ENCODE data around the gene CCDC148.
A peak's percentile ranks its signal among the peaks of the same experiment; 100 is the strongest.
"Not testable (repeated sequence)": the region's sequence is repeated elsewhere in the genome, so short reads cannot be mapped to it uniquely, and the experiment has no call there.

CCDC148 gene

DNA sequence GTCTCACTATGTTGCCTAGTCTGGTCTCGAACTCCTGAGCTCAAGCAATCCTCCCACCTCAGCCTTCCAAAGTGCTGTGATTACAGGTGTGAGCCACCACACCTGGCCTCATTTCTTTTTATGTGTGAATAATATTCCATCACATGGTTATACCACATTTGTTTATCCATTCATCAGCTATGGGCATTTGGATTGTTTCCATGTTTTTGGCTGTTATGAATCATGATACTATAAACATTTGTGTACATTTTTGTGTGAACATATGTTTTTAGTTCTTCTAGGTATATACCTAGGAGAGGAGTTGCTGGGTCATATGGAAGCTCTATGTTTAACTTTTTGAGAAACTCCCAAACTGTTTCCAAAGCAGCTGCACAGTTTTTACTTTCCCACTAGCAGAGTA lies 24.6 kb upstream of the CCDC148 start:
- no peak for DNase-seq (ENCODE audit: low read depth)

DNA sequence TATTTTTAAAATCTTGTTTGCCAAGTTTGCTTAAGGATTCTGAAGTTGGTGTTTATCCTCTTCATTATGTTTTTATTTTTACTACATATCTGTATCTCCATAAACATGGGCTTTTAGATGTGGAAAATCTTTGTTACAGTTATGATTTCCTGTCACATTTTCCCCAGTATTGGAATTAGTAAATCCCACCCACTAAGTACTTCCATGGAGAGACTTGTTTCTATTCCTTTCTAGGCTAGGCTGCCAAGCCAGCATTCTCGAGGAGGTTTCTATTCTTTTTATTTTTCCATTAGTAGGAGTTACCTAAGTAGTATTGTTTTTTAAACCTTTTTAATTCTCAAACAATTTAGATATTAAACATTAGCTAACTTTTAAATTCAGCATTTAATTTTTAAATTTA lies 22.3 kb upstream of the CCDC148 start:
- no peak for DNase-seq (ENCODE audit: low read depth)

DNA sequence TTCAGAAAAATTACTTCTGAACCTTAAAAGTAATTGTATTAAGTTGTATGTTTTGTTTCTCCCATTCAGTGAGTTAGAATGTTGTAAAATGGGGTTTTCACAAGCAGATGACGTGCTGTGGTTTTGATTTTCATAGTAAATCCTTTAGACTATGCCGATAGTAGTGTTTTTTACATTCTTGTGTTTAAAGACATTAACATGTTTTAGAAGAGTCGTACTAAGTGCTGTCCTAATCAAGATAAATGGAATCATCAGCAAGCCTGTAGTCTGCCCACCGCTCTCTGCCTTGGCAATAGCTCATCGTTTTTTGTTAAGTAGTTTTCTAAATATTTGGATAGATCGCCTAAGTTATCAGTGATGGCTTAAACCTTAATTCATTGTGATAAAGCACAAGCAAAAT lies 21.7 kb upstream of the CCDC148 start:
- DNase-seq (ENCODE audit: low read depth), result no peak

DNA sequence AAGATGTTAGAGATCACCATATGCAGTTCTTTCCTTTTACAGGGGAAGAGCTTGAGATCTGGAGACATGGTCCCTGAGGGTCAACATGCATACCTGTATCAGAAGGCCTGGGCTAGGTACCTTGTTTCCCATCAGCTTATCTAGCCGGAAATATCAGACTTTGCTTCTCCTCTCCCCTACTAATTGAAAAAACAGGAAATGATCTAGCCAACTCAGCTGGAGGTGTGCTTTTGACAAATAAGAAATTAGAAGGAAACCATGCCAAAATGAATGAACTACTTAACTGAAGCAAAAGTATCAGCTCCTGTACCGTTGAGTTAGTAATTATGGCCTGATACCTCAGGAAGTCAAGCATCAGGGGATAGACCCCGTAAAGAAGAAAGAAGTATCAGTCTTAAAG lies 20.6 kb upstream of the CCDC148 start:
- no peak for DNase-seq (ENCODE audit: low read depth)

DNA sequence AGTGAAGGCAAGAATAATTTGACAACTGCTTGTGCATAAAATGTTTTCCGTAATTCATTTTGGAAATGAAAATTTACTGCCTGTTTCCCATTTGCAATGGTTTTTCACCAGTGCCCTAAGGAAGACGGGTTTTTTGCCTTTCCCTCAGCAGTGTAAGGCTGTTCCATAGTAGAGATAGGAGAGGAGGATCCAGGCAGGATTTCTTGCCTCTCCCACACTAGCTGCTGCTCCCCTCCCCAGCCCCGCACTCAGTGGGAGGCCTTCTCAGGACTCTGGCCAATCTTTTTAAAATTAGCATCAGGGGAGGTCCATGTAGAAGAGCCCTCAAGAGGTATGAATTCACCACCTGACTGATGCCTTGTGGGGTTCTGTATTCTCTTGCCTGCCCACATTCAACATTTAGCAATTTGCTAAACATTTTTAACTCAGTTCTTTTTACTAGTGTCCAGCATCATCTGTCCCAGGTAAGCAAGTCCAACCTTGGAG lies 18.0 kb upstream of the CCDC148 start:
- DNase-seq (ENCODE audit: low read depth), result not testable (repeated sequence)

DNA sequence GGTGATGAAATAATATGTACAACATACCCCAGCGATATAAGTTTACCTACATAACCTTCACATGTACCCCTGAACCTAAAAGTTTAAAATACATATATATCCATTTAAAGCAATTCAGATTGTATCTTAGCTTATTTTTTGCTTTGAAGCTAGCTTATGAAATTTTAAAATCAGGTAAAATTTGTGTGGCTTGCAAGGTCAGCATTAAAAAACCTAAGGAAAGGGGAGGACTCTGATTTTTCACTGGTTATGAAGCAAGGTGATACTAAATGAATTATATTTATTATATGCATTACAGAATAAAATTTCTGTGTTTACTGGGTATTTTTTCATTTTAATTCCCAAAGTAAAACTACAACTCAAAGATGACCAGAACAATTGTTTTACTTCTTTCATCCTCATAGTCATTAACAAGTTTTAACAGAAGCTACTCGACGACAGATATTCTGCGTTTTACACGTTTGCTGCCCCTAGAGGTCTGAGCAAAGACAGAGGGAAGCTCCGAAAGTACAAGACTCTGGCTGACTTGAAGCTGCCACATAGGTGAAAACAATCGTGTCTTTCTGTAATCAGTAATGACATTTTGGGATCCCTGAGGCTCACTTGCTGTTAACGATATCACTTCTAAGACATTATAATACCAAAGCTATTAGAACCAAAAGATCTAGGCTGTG lies 17.3 kb upstream of the CCDC148 start:
- no peak for DNase-seq (ENCODE audit: low read depth)

DNA sequence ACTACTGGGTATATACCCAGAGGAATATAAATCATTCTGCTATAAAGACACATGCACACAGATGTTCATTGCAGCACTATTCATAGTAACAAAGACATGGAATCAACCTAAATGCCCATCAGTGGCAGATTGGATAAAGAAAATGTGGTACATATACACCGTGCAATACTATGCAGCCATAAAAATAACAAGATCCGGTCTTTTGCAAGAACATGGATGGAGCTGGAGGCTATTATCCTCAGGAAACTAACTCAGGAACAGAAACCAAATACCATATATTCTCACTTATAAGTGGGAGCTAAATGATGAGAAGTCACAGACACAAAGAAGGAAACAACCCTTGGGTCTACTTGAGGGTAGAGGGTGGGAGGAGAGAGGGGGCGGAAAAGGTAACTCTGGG lies 16.7 kb upstream of the CCDC148 start:
- not testable (repeated sequence) for DNase-seq (ENCODE audit: low read depth)

DNA sequence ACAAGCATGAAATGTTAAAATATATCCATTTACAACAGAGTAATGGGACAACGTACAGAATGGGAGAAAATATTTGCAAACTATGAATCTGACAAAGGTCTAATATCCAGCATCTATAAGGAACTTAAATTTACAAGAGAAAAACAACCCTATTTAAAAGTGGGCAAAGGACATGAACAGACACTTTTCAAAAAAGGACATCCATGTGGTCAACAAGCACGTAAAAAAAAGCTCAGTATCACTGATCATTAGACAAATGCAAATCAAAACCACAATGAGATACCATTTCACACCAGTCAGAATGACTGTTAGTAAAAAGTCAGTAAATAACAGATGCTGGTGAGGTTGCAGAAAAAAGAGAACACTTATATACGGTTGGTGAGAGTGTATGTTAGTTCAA lies 16.3 kb upstream of the CCDC148 start:
- DNase-seq (ENCODE audit: low read depth), result not testable (repeated sequence)

DNA sequence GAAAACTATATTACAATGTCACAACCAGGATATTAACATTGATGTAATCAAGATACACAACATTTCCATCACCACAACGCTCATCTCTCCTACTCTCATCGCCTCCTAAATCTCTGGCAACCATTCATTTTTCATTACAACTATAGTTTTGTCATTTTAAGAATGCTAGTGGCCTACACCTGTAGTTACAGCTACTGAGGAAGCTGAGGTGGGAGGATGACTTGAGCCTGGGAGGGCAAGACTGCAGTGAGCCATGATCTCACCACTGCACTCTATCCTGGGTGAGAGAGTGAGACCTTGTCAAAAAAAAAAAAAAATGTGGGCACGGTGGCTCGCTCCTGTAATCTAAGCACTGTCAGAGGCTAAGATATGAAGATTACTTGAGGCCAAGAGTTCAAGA lies 10.7 kb upstream of the CCDC148 start:
- DNase-seq (ENCODE audit: low read depth), result no peak

DNA sequence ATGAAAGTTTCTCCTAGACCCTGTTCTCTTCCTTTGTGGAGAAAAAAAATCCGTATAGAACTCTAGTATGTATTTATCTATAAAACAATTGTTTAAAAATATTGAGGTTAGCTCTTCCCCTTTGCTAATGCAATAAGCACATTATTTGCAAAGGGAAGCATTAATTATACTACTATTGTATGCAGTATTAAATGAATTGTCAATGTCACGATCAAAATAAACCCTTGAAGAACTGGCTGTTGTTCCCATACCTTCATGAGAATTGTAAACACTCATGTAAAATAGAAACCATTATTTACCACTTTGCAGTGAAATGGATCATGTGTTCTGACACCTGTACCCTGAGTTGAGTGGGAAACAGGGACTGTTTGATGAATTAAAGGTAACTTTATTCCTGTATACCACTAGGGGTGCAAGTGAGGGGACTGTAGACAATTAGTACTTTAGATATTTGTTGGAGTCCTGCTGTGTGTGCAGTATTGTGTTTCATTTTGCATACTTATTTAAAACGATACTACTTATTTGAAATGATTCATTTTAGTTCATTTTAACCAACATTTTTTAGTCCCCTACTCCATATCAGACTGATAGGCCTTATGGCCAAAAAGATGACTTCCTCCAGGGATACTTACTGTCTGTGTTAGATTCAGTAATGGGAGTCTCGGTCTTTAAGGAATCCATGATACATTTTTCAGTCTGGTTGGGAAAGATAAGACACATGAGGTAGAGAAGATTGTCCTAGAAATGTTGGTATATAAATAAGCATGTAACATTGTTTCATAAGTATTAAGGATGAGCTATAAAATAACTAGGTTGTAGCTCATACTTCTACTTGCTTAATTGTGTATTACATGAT lies 8.1 kb upstream of the CCDC148 start:
- DNase-seq (ENCODE audit: low read depth), result no peak

DNA sequence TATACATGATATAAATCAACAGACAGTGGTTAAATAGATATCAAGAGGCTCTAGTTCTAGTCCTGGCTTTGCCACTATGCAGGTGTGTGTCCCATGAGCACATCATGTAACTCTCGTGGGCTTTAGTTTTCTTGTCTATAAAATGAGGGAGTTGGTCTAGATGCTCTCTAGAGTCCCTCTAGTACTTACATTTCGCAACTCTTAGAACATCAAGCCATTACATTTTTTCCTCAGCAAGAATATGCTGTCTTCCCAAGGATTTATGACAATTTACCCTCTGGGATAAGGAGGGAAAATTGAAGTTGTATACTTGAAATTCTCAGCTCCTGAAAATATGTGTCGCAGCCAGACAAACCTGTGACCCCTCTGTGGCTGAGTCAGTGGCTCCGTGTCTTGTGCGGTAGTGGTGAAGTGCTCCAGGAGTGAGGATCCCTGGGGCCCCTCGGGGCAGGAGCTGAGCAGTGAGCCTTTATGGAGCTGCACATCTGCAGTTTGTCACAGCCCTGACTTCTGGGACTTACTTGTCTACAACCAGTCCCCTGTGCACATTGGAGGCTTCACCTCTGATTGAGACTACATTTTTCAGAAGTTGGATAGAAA lies 7.0 kb upstream of the CCDC148 start:
- no peak for DNase-seq (ENCODE audit: low read depth)

DNA sequence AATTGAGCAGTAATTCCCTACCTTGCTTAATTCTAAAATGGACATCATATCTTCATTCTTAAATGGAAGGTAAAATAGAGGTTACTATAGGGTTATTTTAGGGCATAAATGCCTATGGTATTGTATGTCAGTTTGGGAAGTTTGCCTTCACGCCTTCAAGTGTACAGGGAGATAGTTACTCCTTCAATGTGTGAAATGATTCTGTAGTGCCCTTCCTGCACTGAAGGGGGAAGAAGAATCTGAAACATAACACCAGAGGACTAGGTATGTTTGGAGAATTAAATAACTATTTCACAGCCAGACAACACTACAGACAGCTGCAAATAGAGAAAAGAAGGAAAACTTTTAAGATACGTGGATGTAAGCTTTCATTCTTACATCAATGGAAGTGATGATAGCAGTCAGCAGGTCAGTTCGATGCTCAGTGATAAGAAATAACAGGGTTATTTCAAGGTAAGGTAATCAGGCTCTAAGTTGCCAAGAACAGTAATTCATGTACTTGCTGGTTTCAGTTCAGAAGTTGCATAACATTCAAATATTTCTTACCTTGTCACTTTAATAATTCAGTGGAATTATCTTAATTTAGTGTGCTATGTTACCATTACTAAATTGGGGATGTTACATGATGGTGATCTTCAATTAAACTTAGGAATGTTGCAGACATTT lies 4.2 kb upstream of the CCDC148 start:
- DNase-seq (ENCODE audit: low read depth), result no peak

DNA sequence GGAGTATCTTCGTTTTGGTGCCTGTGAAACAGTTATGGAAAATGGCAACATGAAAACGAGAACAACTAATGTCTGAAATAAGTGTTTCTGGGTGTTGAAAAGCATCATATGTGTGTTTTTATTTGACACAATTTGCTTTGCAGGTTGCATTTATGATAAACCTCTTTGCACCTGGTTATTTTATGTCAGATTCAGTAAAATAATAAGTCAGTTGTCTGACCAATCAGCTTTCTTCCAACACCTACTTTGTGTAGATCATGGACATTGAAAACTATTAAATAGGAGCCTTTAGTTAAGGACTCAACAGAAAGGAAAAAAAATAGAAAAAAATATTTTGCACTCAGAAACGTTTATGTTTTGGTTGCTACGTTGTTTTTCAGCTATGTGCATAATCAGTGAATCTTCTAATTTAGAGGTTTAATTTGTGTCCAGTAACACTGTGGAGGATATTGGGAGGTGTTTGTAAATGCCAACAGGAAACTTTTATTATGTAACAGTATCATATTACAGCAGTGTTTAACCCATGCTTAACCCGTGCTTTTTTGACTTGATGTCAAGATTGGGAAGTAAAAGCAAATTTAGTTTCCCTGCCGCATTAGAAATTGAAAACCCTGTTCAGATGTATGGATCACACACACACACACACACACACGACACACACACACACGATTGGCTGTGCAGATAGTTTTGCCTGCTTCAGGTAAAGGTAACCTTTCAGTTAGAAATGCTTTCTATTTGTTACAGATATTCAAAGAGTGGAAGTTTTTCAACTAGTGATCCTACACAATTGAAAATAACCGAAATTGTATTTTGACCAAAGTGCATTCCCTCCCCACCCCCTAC lies 2.8 kb upstream of the CCDC148 start:
- DNase-seq (ENCODE audit: low read depth), result no peak

DNA sequence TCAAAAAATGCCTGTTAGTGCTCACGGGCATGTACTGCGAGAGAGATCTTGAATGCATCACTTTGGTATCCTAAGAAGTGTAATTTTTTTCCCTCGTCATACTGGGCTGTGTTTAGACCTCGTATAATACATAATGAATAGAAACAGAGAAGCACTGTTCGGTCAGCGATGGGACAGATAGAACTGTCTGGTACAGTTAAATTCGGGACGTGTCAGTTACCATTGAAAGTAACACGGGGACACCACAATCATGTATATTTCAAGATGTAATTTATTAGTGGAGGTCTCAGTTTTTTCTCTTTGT lies 2.0 kb upstream of the CCDC148 start:
- DNase-seq (ENCODE audit: low read depth), result no peak

DNA sequence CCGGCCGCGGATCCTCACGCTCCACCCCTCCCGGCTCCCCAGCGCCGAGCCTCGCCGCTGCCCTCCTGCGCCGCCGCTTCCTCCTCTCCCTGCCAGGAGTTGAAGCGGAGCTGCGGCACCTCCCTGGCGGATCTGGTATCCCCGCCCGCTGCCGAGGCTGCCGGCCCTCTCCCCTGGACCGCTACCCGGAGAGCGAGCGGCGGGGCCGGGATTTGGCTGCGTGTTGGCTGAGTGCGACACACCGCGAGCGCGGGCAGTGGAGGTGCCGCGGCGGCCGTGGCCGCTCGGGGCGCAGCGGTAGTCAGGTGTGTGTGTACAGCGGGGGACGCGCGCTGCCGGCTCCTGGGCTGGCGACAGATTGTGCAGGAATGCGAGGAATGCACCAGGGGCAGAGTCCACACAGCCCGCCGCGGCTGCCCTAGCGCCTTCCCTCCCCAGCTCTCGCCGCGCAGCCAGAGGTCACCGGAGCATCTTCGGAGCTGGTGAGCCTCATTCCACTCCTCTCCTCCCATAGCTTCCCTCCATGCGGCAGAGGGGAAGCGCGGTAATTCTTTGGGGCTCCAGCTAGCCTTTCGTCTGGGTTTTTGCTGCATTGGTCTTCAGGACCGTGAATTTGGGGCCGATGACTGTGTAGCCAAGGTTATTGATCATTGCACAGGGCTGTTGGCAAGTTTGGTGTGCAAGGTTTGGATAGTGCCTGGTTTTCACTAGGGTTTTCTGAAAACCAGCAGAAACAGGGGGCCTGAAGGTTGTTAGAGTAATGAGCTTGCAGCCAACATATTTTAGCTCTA lies 1.5 kb upstream of the CCDC148 start:
- peak; percentile 16 for DNase-seq (ENCODE audit: low read depth)

DNA sequence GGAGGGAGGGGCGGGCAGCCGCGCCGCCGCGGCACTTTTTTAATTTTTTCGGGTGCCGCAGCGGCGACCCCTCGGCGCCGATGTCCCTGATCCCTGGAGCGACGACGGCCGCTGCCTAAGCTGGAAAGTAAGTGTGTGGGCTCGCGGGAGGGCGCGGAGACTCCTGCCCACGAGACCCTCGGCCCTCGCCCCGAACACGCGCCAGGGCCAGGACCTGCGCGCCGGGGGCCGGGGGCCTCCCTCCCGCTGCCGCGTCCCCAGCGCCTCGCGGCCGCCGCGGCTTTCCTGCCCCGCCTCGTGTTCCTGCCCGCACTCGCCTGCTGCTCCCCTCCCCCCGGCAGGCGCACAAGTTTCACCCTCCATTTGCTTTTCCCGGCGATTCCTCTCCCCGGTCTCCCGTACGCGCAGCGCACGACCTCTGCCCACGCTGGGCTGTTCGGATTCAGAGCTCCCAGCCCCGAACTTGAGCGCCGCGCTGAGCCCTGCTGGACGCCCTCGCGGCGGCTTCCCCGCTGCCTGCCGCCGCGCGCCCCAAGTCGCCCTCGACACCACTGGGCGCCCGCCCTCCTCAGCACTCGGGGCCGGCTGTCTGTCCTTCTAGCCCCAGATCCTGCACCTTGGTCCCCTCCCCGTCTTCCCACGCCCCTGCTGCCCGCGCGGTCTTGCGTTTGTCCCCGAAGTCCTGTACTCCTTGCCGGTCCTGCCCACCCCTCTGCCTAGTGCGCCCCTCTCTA lies 706 bp upstream of the CCDC148 start:
- peak; percentile 22 for DNase-seq (ENCODE audit: low read depth)

DNA sequence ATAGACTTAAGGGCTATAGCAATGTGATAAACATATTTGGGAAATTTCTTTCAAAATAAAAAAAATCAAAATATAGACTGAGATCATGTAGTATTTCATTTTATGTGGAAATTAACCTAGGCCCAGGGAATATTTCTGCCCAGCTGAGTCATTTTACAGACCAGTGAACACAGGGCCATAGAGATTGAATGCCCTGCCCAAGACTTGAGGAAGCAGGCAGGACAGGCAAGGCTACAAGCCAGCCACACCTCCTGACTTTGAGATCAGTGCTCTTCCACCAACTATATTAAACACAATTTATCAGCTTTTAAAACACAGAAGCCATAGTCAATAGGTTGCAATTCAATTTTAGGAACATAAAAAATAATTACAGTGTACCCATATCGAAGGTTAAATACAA lies 12.9 kb downstream of the CCDC148 start:
- DNase-seq (ENCODE audit: low read depth), result no peak

DNA sequence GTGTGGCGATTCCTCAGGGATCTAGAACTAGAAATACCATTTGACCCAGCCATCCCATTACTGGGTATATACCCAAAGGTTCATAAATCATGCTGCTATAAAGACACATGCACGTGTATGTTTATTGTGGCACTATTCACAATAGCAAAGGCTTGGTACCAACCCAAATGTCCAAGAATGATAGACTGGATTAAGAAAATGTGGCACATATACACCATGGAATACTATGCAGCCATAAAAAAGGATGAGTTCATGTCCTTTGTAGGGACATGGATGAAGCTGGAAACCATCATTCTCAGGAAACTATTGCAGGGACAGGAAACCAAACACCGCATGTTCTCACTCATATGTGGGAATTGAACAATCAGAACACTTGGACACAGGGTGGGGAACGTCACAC lies 17.5 kb downstream of the CCDC148 start:
- not testable (repeated sequence) for DNase-seq (ENCODE audit: low read depth)

DNA sequence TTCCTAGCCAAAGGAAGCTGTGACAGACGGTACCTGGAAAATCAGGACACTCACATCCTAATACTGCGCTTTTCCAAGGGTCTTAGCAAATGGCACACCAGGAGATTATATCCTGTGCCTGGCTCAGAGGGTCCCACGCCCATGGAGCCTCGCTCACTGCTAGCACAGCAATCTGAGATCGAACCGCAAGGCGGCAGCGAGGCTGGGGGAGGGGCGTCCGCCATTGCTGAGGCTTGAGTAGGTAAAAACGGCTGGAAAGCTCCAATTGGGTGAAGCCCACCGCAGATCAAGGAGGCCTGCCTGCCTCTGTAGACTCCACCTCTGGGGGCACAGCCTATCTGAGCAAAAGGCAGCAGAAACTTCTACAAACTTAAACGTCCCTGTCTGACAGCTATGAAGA lies 22.8 kb downstream of the CCDC148 start:
- not testable (repeated sequence) for DNase-seq (ENCODE audit: low read depth)

DNA sequence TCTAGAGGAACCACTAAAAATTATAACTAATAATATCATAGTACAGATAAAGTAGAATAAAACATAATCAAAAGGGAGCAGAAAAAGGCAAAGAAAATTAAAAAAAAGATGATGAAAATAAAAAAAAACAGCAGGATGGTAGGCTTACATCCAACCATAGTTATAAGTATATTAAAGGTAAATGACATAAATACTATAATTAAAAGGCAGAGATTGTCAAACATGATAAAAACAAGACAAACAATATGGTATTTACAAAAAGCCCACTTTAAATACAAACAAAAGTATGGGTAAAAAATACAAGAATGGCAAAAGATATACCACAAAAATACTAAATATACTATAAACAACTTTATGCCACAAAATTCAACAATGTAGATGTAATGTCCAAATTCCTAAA lies 24.4 kb downstream of the CCDC148 start:
- no peak for DNase-seq (ENCODE audit: low read depth)

All from stimulated activated CD4-positive, alpha-beta T cell treated with anti-CD3 and anti-CD28 coated beads, Interleukin-2, amount 100 ng/mL, for 4 hours (primary cell).